Osteocyte (in vitro differentiated cells): ENCODE measurements around the gene B3GALT4. TPM values are rescaled to one million over a fixed set of nuclear protein-coding genes. Genes with fewer than 3 reads are reported as not detected.
A peak's percentile ranks its signal among the peaks of the same experiment; 100 is the strongest.

ENCODE experiments used
- DNase-seq: peaks from one replicate; pipeline ENCODE4 v3.0.0; 2021; ENCODE audit warnings: mixed read lengths; ENCODE audit not compliant: unreplicated experiment; ENCODE audit errors: extremely low spot score
- H3K27ac Mint-ChIP-seq: one replicate; pipeline ENCODE4 v1.8.0; 2021; ENCODE audit warnings: mild to moderate bottlenecking, mixed read lengths; ENCODE audit not compliant: unreplicated experiment
- H3K27me3 Mint-ChIP-seq: one replicate; pipeline ENCODE4 v1.8.0; 2021; ENCODE audit warnings: mixed read lengths; ENCODE audit not compliant: unreplicated experiment
- H3K36me3 Mint-ChIP-seq: one replicate; pipeline ENCODE4 v1.8.0; 2021; ENCODE audit warnings: mixed read lengths; ENCODE audit not compliant: unreplicated experiment
- H3K4me1 Mint-ChIP-seq: one replicate; pipeline ENCODE4 v1.8.0; 2021; ENCODE audit warnings: mixed read lengths; ENCODE audit not compliant: unreplicated experiment
- H3K4me3 Mint-ChIP-seq: one replicate; pipeline ENCODE4 v1.8.0; 2021; ENCODE audit warnings: mild to moderate bottlenecking, moderate library complexity, mixed read lengths; ENCODE audit not compliant: unreplicated experiment
- H3K9me3 Mint-ChIP-seq: one replicate; pipeline ENCODE4 v1.8.0; 2021; ENCODE audit warnings: mixed read lengths; ENCODE audit not compliant: unreplicated experiment
- total RNA-seq: library from RNA; stranded (reverse); gene quantifications from 2 replicates; pipeline ENCODE4 v1.2.1, GENCODE V29; 2021
- TF ChIP-seq, protein P1 (sequence below): fragments of 200-600 bp; sonication (generic); IDR thresholded peaks from 2 replicates; pipeline ENCODE4 v1.5.0; 2021; ENCODE audit warnings: antibody characterized with exemption, mild to moderate bottlenecking, moderate library complexity

Gene B3GALT4
- total RNA-seq, 1 donor from 2014 or later: 6.3 TPM

DNA sequence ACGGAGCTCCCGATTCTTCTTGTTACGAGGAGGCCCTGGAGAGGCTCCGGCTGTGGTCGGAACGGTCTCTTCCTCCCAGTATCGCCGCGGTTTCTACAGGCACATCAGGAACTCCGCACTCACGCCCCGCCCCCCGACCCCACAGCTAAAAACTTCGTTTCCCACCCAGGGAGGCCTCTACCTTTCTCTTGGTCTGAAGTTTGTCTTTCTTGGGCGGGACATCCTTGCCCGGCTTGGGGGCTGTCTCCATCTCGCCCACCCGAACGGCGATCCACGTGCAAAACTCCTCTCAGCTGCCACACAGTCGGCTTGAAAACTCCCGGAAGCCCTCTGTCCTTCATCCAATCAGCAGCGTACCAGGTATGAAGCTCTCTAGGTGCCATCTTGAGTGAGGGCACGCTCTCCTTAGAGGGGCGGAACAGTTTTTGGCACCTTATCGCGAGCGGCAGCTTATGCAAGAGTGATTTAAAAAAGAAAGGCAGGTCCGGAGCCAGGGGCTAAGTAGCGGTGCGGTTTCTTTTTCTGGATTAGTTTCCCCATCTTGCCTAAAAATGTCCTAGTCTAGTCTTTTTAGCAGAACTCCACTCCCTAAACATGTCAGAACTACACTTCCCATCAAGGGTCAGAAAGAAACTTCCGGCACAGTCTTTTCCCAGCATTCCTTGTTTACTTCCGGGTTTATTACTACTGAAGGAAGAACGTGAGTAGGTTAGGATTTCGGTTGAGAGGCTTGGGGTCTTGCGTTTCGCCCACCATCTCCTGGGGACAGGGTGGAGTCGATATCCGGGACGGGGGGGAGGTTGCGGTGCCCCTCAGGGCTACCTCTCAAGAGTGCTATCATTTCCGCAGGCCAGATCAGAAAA, 12.2 kb downstream of the B3GALT4 start, which contains the start of the genes PFDN6 and WDR46:
Gene PFDN6, plus strand, starts transcription at position 681 of the 863 bp plus-strand sequence. CDS start 256 bp downstream, outside the sequence.
Gene WDR46, minus strand, starts transcription at position 319 of the 863 bp plus-strand sequence. Its CDS starts 69 bp downstream, at position 250.
- H3K4me1 Mint-ChIP-seq: peaks cover 32% of the 10 kb centered on the region
- H3K36me3 Mint-ChIP-seq: peaks cover 20% of the 10 kb centered on the region
- TF ChIP-seq, protein P1, sequence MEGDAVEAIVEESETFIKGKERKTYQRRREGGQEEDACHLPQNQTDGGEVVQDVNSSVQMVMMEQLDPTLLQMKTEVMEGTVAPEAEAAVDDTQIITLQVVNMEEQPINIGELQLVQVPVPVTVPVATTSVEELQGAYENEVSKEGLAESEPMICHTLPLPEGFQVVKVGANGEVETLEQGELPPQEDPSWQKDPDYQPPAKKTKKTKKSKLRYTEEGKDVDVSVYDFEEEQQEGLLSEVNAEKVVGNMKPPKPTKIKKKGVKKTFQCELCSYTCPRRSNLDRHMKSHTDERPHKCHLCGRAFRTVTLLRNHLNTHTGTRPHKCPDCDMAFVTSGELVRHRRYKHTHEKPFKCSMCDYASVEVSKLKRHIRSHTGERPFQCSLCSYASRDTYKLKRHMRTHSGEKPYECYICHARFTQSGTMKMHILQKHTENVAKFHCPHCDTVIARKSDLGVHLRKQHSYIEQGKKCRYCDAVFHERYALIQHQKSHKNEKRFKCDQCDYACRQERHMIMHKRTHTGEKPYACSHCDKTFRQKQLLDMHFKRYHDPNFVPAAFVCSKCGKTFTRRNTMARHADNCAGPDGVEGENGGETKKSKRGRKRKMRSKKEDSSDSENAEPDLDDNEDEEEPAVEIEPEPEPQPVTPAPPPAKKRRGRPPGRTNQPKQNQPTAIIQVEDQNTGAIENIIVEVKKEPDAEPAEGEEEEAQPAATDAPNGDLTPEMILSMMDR: no peak

DNA sequence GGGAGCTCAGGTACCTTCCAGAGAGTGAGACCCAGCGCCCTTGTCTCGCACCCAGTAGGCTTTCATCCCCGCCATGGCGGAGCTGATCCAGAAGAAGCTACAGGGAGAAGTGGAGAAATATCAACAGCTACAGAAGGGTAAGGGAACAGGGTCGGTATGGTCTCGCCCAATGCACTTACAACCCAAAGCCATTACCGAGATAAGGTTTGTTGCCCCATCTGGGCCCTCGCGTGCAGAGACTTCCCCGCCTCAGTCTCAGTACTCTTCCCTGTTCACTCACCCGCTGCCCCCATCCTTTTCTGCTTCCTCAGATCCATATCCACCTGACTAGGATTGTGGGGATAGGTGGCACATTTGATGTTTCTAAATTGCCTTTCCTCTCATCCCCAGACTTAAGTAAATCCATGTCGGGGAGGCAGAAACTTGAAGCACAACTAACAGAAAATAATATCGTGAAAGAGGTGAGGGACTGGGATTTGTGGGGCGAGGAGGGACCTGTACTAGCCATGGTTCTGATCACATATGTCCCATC, 12.9 kb downstream of the B3GALT4 start:
- no peak for DNase-seq
- TF ChIP-seq, protein P1: no peak
- Mint-ChIP-seq H3K4me1 (peaks cover 32% of the 10 kb centered on the region), H3K9me3 (no peaks in the 10 kb centered on the region), H3K27me3 (no peaks in the 10 kb centered on the region), H3K4me3 (peak overlapping the region; percentile 98), H3K27ac (peak overlapping the region; percentile 89), H3K36me3 (peaks cover 20% of the 10 kb centered on the region)

More for the DNA sequence above, 12.2 kb downstream of the B3GALT4 start, which contains the start of the genes PFDN6 and WDR46:
- peak within 1 kb of the TSS; percentile 89 for H3K27ac Mint-ChIP-seq
- H3K4me3 Mint-ChIP-seq: peak within 1 kb of the TSS; percentile 98
- H3K9me3 Mint-ChIP-seq: no peaks in the 10 kb centered on the region
- H3K27me3 Mint-ChIP-seq: no peaks in the 10 kb centered on the region
- no peak for DNase-seq

DNA sequence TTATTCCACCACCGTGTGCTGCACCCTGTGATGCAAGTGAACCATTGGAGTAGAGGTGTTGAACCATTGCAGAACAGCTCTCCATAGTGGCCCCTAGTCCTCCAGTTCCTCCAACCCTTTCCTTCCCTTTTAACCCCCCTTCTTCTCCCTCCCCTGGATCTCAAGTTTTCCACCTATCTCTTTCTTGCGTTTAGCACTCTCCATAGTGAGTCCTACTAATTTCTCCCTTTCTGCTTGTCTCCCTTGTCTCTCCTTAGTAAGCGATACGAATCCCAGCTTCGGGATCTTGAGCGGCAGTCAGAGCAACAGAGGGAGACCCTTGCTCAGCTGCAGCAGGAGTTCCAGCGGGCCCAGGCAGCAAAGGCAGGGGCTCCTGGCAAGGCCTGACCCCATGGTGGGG, 13.5 kb downstream of the B3GALT4 start:
- Mint-ChIP-seq H3K9me3 (no peaks in the 10 kb centered on the region), H3K27me3 (no peaks in the 10 kb centered on the region), H3K27ac (peak overlapping the region; percentile 89), H3K4me3 (peak overlapping the region; percentile 98), H3K36me3 (peaks cover 20% of the 10 kb centered on the region), H3K4me1 (peaks cover 32% of the 10 kb centered on the region)
- no peak for DNase-seq
- TF ChIP-seq, protein P1: no peak

DNA sequence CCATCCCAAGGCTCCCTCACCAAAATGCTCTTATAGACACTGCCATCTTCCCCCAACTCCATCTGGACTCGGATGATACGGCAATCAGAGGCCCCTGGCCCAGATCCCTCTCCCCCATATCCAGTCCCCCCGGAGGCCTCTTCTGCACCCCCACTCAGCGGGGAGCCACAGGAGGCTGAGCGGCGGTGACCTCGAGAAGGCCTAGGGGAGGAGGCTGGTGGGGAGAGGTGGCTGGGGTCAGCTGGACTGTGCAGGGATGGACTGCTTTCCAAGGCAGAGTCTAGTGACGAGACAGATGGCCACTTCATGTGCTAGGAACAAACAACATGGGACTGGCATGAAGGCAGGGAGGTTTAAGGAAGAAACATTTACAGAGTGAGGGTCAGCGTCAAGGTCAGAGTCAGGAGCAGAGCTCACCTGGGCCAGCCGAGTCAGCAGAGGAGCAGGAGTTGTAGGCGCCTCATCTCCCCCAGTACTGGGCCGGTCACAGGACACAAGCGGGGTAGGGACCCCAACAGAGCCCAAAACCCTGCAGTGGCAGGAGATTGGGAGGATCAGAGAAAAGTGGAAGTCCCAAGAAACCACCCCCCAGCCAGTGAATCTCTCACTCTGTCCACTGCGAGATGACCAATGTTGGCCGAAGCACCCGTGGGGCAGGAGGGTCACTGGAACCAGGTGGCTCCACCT, 16.2 kb downstream of the B3GALT4 start:
- no peak for DNase-seq
- Mint-ChIP-seq H3K36me3 (peaks cover 10% of the 10 kb centered on the region), H3K27me3 (no peaks in the 10 kb centered on the region), H3K27ac (no peak overlapping the region), H3K9me3 (no peaks in the 10 kb centered on the region), H3K4me1 (peaks cover 31% of the 10 kb centered on the region), H3K4me3 (no peak overlapping the region)
- TF ChIP-seq, protein P1: no peak
